ENCODE data around the gene MAP6. TPM values are rescaled to one million over a fixed set of nuclear protein-coding genes. Genes with fewer than 3 reads are reported as not detected.

The MAP6 gene
- total RNA-seq, 6 experiments from 2014 or later, result 0.53 to 4.3 (median 0.96) TPM

DNA sequence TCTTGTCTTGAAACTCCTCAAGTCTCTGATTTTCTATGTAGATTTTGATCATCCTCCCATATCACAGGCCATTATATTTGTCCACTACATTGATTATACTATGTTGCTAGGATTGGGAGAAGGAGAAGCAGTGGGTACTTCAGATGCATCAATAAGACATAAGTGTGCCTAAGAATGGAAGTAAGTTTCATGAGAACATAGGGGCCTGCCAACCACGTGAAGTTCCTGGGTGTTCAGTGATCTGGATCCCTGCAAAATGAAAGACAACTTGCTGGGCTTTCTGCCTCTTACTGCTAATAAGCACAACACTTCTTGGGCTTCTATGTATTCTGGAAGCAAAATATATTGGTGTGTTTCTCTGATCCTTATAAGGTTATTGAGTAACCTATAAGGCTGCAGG lies 89.0 kb downstream of the MAP6 start:
- Mint-ChIP-seq H3K27me3 (ENCODE audit: insufficient read depth) (peaks cover 24% of the 10 kb centered on the region), H3K9me3 (no peaks in the 10 kb centered on the region), H3K36me3 (ENCODE audit: low read depth) (no peaks in the 10 kb centered on the region), H3K4me1 (ENCODE audit: low read depth) (peaks cover 56% of the 10 kb centered on the region), H3K4me3 (no peak overlapping the region), H3K27ac (no peak overlapping the region)
- TF ChIP-seq, protein P1, sequence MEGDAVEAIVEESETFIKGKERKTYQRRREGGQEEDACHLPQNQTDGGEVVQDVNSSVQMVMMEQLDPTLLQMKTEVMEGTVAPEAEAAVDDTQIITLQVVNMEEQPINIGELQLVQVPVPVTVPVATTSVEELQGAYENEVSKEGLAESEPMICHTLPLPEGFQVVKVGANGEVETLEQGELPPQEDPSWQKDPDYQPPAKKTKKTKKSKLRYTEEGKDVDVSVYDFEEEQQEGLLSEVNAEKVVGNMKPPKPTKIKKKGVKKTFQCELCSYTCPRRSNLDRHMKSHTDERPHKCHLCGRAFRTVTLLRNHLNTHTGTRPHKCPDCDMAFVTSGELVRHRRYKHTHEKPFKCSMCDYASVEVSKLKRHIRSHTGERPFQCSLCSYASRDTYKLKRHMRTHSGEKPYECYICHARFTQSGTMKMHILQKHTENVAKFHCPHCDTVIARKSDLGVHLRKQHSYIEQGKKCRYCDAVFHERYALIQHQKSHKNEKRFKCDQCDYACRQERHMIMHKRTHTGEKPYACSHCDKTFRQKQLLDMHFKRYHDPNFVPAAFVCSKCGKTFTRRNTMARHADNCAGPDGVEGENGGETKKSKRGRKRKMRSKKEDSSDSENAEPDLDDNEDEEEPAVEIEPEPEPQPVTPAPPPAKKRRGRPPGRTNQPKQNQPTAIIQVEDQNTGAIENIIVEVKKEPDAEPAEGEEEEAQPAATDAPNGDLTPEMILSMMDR (IDR thresholded peaks at IDR 0.05), result no peak
- DNase-seq, result no peak

DNA sequence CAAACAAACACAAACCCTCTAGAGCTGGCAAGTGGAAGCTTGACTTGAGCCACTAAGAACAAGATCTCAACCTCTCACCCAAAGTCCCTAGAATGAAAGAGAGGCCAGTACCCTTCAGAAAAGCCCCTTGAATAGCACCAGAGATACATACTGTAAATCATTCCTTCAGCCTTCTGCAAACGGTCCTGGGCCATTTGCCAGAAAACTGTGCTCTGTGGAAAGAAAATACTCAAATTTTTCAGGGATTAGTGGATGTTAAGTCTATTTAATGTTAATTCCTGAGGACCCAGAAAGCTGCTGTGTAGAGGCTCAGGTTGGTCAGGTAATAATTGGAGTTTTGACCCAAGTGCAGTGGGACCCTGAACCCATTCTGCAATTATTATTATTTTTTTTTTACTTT lies 89.9 kb downstream of the MAP6 start:
- Mint-ChIP-seq H3K27ac (0 out of 2 replicates have a peak overlapping the region, but pooled peaks have one; percentile 8), H3K36me3 (ENCODE audit: low read depth) (peaks cover 1% of the 10 kb centered on the region; the same call in 1 of the 2 replicates), H3K9me3 (no peaks in the 10 kb centered on the region), H3K4me3 (no peak overlapping the region), H3K27me3 (ENCODE audit: insufficient read depth) (peaks cover 27% of the 10 kb centered on the region), H3K4me1 (ENCODE audit: low read depth) (peaks cover 52% of the 10 kb centered on the region)
- TF ChIP-seq, protein P1 (IDR thresholded peaks at IDR 0.05), result no peak
- DNase-seq, result peak; percentile 39

DNA sequence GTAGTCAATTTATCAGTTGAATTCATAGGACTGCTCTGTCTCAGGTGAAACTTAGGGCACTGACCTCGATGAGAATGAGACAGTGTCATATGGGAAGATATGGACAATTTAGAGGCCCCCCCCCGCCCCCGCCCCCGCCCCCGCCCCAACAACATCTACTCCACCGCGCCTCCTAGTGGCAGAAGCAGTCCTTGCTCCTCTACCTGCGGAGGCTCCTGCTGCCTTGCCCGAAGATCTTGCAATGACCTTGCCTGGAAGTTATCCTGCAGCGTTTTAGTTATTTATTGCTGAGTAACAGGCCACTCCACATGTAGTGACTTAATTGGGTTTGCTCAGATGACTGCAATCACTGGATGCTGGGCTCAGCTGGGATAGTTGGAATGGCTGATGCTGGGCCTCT lies 91.6 kb downstream of the MAP6 start:
- Mint-ChIP-seq H3K4me1 (ENCODE audit: low read depth) (peaks cover 46% of the 10 kb centered on the region), H3K36me3 (ENCODE audit: low read depth) (peaks cover 17% of the 10 kb centered on the region), H3K27me3 (ENCODE audit: insufficient read depth) (peaks cover 21% of the 10 kb centered on the region), H3K27ac (peak overlapping the region; percentile 35), H3K4me3 (no peak overlapping the region), H3K9me3 (no peaks in the 10 kb centered on the region)
- TF ChIP-seq, protein P1 (IDR thresholded peaks at IDR 0.05), result peak; percentile 82
- DNase-seq, result peak; percentile 58

DNA sequence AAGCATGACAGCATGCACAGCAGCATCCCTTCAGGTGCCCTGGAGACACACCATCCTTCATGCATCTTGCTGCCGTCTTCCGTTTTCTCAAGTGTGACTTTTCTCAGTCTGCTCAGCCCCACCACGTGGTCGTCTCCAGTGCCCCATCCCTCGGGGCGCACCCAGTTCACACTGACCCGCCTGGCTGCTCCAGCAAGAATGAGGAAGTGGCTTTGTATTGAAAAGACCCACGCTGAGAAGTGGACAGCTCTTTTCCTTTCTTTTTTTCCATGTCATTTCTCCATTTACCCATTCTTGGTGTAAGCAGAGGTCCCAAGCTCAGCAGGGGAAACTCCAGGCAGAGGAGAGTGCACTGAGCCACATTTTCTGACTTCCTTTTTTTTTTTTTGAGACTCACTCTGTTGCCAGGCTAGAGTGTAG lies 92.3 kb downstream of the MAP6 start:
- Mint-ChIP-seq H3K4me3 (no peak overlapping the region), H3K36me3 (ENCODE audit: low read depth) (peaks cover 22% of the 10 kb centered on the region), H3K4me1 (ENCODE audit: low read depth) (peaks cover 40% of the 10 kb centered on the region), H3K27me3 (ENCODE audit: insufficient read depth) (peaks cover 20% of the 10 kb centered on the region), H3K27ac (peak overlapping the region; percentile 35), H3K9me3 (no peaks in the 10 kb centered on the region)
- TF ChIP-seq, protein P1 (IDR thresholded peaks at IDR 0.05), result no peak
- peak; percentile 53 for DNase-seq

DNA sequence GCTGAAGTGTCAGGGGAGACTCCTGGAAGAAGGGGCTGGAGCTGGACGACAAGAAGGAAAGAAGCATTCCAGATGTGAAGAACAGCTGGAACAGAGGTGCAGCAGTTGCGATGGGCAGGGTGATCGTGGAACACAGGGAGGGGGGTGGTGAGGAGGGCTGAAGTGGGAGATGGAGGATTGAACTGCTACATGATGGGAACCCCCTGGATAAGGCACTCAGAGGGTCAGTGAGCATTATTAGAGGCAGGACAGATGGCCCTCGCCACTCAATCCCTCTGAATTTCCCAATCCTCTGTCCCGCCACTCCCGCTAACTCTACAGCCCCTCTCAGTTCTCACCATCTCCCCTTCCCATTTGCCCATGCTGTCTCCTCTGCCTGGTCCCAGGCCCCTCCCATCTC lies 92.8 kb downstream of the MAP6 start:
- TF ChIP-seq, protein P1 (IDR thresholded peaks at IDR 0.05), result no peak
- no peak for DNase-seq
- peaks cover 20% of the 10 kb centered on the region for H3K27me3 Mint-ChIP-seq (ENCODE audit: insufficient read depth)
- peaks cover 24% of the 10 kb centered on the region for H3K36me3 Mint-ChIP-seq (ENCODE audit: low read depth)
- no peak overlapping the region for H3K4me3 Mint-ChIP-seq
- H3K4me1 Mint-ChIP-seq (ENCODE audit: low read depth), result peaks cover 40% of the 10 kb centered on the region
- H3K27ac Mint-ChIP-seq, result peak overlapping the region; percentile 35
- H3K9me3 Mint-ChIP-seq, result no peaks in the 10 kb centered on the region
